CD4-positive, alpha-beta T cell (primary cell): ENCODE data around the gene TUBGCP6. TPM values are rescaled to one million over a fixed set of nuclear protein-coding genes. Genes with fewer than 3 reads are reported as not detected.

Experiments used
- ATAC-seq: fragments of 200-7000 bp; cut with Tn5 transposase; one replicate; pipeline ENCODE4 v1.10.0; 2022; ENCODE audit warnings: mild to moderate bottlenecking; ENCODE audit not compliant: poor library complexity
- CTCF ChIA-PET: fragments of 350-600 bp; sonication (Branson Sonifier 250); formaldehyde crosslinking; loops from one replicate; lab custom pipeline; 2021; ENCODE audit warnings: antibody characterized with exemption, inconsistent platforms; lab: Charles Lee
- POLR2A ChIA-PET: fragments of 350-600 bp; sonication (Branson Sonifier 250); formaldehyde crosslinking; loops from one replicate; lab custom pipeline; 2021; ENCODE audit warnings: antibody characterized with exemption, inconsistent platforms; lab: Charles Lee
- DNase-seq, 14 experiments: peaks; one replicate each; pipeline ENCODE4 v3.0.0-alpha.2; 2013 to 2020; ENCODE audit warnings: mixed read lengths in 2 of 14
- H3K27ac ChIP-seq, 2 donors: one replicate each; pipeline versions ENCODE4 v1.5.1 to v1.7.0; 2013; ENCODE audit warnings: low read length in 2 of 2, low read depth in 1 of 2, mild to moderate bottlenecking in 1 of 2
- H3K27me3 ChIP-seq, 2 experiments: 1 replicate in 1 of 2; 2 replicates in 1 of 2; pipeline versions ENCODE4 v1.6.1 to v1.7.0; 2013; ENCODE audit warnings: low read length in 2 of 2, control low read depth in 1 of 2, mild to moderate bottlenecking in 1 of 2, moderate library complexity in 1 of 2; ENCODE audit not compliant: insufficient read depth in 2 of 2, control insufficient read depth in 1 of 2
- H3K36me3 ChIP-seq: one replicate; pipeline ENCODE4 v1.6.1; 2013; ENCODE audit warnings: low read length, control low read depth; ENCODE audit not compliant: insufficient read depth
- H3K4me1 ChIP-seq: one replicate; pipeline ENCODE4 v1.6.1; 2013; ENCODE audit warnings: low read length, control low read depth; ENCODE audit not compliant: insufficient read depth
- H3K4me3 ChIP-seq: one replicate; pipeline ENCODE4 v1.5.1; 2013; ENCODE audit warnings: mild to moderate bottlenecking, low read length, moderate library complexity
- H3K9me3 ChIP-seq, 2 experiments: 1 replicate in 1 of 2; 2 replicates in 1 of 2; pipeline versions ENCODE4 v1.6.1 to v1.7.0; 2013; ENCODE audit warnings: low read length in 2 of 2, mild to moderate bottlenecking in 2 of 2, control low read depth in 1 of 2, moderate library complexity in 1 of 2; ENCODE audit not compliant: control insufficient read depth in 1 of 2, insufficient read depth in 1 of 2
- H3K27ac Mint-ChIP-seq: one replicate; pipeline ENCODE4 v1.8.0; 2020; ENCODE audit warnings: mixed read lengths
- H3K27me3 Mint-ChIP-seq: one replicate; pipeline ENCODE4 v1.8.0; 2021; ENCODE audit warnings: mixed read lengths
- H3K36me3 Mint-ChIP-seq: one replicate; pipeline ENCODE4 v1.8.0; 2021; ENCODE audit warnings: low read depth, mixed read lengths
- H3K4me1 Mint-ChIP-seq: one replicate; pipeline ENCODE4 v1.8.0; 2021; ENCODE audit warnings: low read depth, mixed read lengths
- H3K4me3 Mint-ChIP-seq: one replicate; pipeline ENCODE4 v1.8.0; 2020; ENCODE audit warnings: mild to moderate bottlenecking, mixed read lengths
- H3K9me3 Mint-ChIP-seq: one replicate; pipeline ENCODE4 v1.8.0; 2020; ENCODE audit warnings: mixed read lengths
- intact Hi-C, 2 experiments: fragments of 100-400 bp; cut with DNase I in 1 of 2; cut with micrococcal nuclease in 1 of 2; formaldehyde crosslinking; loops; one replicate each; pipeline versions ENCODE4 v1.15.1 to v1.9.0; 2023 to 2025; cut with DNase I, micrococcal nuclease
- total RNA-seq, 174 experiments: library from RNA in 2 of 174; stranded (reverse) in 2 of 174; gene quantifications; one replicate each; pipeline ENCODE4 v1.2.3 and lab custom pipeline; 2021 to 2026
- TF ChIP-seq, protein P1 (sequence below): fragments of 200-600 bp; IDR thresholded peaks from one replicate; pipeline ENCODE4 v1.8.0; 2022; ENCODE audit warnings: antibody characterized with exemption, mild to moderate bottlenecking

The TUBGCP6 gene
- total RNA-seq, 2 experiments from 2014 or later = 124 to 126 TPM

DNA sequence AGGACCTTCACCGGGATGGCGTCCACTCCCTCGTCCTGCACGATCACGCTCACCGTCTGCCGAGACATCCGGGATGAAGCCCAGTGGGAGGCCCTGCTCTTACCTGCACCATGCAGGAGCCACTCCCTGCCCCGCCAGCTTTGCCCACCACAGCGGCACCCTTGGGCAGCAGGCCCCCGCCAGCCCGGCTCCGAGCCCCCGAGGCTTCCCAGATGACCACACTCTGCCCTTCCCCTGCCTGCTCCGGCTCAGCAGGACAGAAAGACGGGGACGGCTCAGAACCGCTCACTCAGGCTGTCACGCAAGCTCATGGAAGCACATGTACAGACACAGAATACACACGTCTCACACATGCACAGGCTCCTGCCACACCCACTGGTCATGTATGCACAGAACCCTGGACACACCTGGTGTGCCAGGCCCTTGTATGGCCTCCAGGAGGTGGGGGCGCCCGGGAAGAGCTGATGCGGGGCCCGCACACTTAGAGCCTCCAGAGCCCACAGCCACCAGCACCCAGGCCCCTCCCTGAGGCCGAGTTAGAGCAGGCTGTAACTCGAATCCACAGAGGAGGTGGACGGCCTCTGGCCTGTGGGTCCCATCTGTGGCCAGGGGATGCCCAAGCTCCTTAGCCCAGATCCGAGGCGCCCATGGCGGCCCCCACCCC is 34.3 kb upstream of the TUBGCP6 start:
- intact Hi-C loops = loop anchor here (5.0 to 10.0 kb wide), 2 partner anchors 48 to 336 kb away; partner anchors contain the start of gene DENND6B (in 1 of the 2)
- Histone ChIP-seq H3K4me3 (no peak overlapping the region), H3K4me1 (peaks cover 3% of the 10 kb centered on the region), H3K9me3 (peaks cover 0 to 15% of the 10 kb centered on the region in 2 experiments), H3K27ac (no peak overlapping the region), H3K27me3 (no peaks in the 10 kb centered on the region), H3K36me3 (no peaks in the 10 kb centered on the region)
- DNase-seq (no peak), ATAC-seq (no peak)
- H3K4me3 Mint-ChIP-seq = no peak overlapping the region
- CTCF ChIA-PET = interaction anchor here (1.5 kb wide), 1 partner anchor 63 kb away, joined by 3 read pairs; no protein-coding TSS in a partner anchor
- no peaks in the 10 kb centered on the region for H3K9me3 Mint-ChIP-seq
- TF ChIP-seq, protein P1, sequence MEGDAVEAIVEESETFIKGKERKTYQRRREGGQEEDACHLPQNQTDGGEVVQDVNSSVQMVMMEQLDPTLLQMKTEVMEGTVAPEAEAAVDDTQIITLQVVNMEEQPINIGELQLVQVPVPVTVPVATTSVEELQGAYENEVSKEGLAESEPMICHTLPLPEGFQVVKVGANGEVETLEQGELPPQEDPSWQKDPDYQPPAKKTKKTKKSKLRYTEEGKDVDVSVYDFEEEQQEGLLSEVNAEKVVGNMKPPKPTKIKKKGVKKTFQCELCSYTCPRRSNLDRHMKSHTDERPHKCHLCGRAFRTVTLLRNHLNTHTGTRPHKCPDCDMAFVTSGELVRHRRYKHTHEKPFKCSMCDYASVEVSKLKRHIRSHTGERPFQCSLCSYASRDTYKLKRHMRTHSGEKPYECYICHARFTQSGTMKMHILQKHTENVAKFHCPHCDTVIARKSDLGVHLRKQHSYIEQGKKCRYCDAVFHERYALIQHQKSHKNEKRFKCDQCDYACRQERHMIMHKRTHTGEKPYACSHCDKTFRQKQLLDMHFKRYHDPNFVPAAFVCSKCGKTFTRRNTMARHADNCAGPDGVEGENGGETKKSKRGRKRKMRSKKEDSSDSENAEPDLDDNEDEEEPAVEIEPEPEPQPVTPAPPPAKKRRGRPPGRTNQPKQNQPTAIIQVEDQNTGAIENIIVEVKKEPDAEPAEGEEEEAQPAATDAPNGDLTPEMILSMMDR = no peak
- no peaks in the 10 kb centered on the region for H3K27me3 Mint-ChIP-seq
- peaks cover 2% of the 10 kb centered on the region for H3K4me1 Mint-ChIP-seq
- POLR2A ChIA-PET = no interaction called here
- H3K36me3 Mint-ChIP-seq = no peaks in the 10 kb centered on the region
- H3K27ac Mint-ChIP-seq = no peak overlapping the region

DNA sequence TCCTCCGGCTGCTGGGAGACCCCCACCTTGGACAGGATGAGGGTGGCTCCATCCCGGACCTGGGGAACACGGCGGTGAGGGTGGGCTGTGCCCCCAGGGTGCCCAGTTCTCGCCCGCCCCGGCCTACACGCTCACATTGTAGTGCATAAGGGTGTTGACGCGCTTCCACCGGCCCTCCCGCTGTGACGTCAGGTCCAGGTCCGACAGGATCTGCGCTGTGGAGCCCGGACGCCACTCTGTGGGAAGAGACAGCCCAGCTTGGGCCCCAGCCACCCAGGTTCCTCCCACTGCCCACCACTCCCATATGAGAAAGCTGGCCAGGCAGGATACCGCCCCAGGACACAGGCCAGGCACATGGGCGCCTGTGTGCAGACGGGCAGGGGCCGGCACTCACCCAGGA is 33.6 kb upstream of the TUBGCP6 start:
- ChIA-PET POLR2A (no interaction called here), CTCF (interaction anchor here (1.5 kb wide), 1 partner anchor 64 kb away, joined by 3 read pairs; no protein-coding TSS in a partner anchor)
- no peak for DNase-seq
- peaks cover 4% of the 10 kb centered on the region for H3K4me1 ChIP-seq
- H3K27me3 ChIP-seq = no peaks in the 10 kb centered on the region
- Mint-ChIP-seq H3K9me3 (no peaks in the 10 kb centered on the region), H3K4me1 (peaks cover 7% of the 10 kb centered on the region), H3K27ac (no peak overlapping the region), H3K36me3 (no peaks in the 10 kb centered on the region), H3K4me3 (no peak overlapping the region), H3K27me3 (no peaks in the 10 kb centered on the region)
- no peak overlapping the region for H3K4me3 ChIP-seq
- TF ChIP-seq, protein P1 = no peak
- no peak for ATAC-seq
- H3K36me3 ChIP-seq = no peaks in the 10 kb centered on the region
- H3K9me3 ChIP-seq = peaks cover 0 to 15% of the 10 kb centered on the region in 2 experiments
- intact Hi-C loops = loop anchor here (5.0 to 10.0 kb wide), 2 partner anchors 49 to 336 kb away; partner anchors contain the start of gene DENND6B (in 1 of the 2)
- no peak overlapping the region for H3K27ac ChIP-seq

DNA sequence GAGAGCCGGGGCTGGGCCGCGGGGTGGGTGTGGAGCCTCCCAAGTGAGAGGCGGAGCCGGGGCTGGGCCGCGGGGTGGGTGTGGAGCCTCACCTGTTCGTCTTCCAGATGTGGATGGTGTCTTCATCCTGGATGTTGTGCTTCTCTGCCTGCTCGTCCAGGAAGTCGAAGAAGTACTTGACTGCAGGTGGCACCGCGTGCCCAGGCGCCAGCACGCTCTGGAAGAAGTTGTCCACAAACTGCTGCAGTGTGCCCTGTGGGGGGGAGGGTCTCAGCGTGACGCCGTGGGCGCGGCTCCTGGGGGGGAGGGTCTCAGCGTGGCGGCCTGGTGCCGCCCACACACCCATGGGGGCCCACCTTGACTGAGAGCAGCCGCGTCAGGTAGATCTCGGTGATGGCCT is 32.9 kb upstream of the TUBGCP6 start:
- Mint-ChIP-seq H3K4me1 (peaks cover 7% of the 10 kb centered on the region), H3K4me3 (no peak overlapping the region), H3K9me3 (no peaks in the 10 kb centered on the region), H3K36me3 (no peaks in the 10 kb centered on the region), H3K27ac (no peak overlapping the region), H3K27me3 (no peaks in the 10 kb centered on the region)
- H3K27ac ChIP-seq = no peak overlapping the region
- no peak for ATAC-seq
- peaks cover 4% of the 10 kb centered on the region for H3K4me1 ChIP-seq
- no peaks in the 10 kb centered on the region for H3K36me3 ChIP-seq
- intact Hi-C loops = loop anchor here (5.0 to 10.0 kb wide), 2 partner anchors 50 to 337 kb away; partner anchors contain the start of gene DENND6B (in 1 of the 2)
- TF ChIP-seq, protein P1 = no peak
- ChIA-PET CTCF (no interaction called here), POLR2A (no interaction called here)
- peaks cover 0 to 15% of the 10 kb centered on the region in 2 experiments for H3K9me3 ChIP-seq
- no peak for DNase-seq
- H3K4me3 ChIP-seq = no peak overlapping the region
- no peaks in the 10 kb centered on the region for H3K27me3 ChIP-seq
